IPS-15b (cell line): ENCODE data around the gene UNC93B1.

Experiments
- H3K27me3 ChIP-seq: one replicate; pipeline ENCODE4 v1.6.1; 2013; ENCODE audit warnings: low read length; ENCODE audit not compliant: control insufficient read depth, insufficient read depth
- H3K36me3 ChIP-seq: one replicate; pipeline ENCODE4 v1.6.1; 2013; ENCODE audit warnings: low read length; ENCODE audit not compliant: control insufficient read depth, insufficient read depth
- H3K4me1 ChIP-seq: one replicate; pipeline ENCODE4 v1.6.1; 2013; ENCODE audit warnings: mild to moderate bottlenecking, low read length; ENCODE audit not compliant: control insufficient read depth, insufficient read depth
- H3K4me3 ChIP-seq: one replicate; pipeline ENCODE4 v1.5.1; 2013; ENCODE audit warnings: low read depth, low read length
- H3K9ac ChIP-seq: one replicate; pipeline ENCODE4 v1.6.1; 2013; ENCODE audit warnings: low read depth, mild to moderate bottlenecking, low read length
- H3K9me3 ChIP-seq: one replicate; pipeline ENCODE4 v1.6.1; 2013; ENCODE audit warnings: mild to moderate bottlenecking, low read length; ENCODE audit not compliant: control insufficient read depth, insufficient read depth

UNC93B1 gene

GRCh38 chr11:68016161-68016903 is 12.4 kb upstream of the UNC93B1 start:
- no peaks in the 10 kb centered on the region for H3K36me3 ChIP-seq
- H3K27me3 ChIP-seq = no peaks in the 10 kb centered on the region
- no peak overlapping the region for H3K9ac ChIP-seq
- no peaks in the 10 kb centered on the region for H3K4me1 ChIP-seq
- H3K4me3 ChIP-seq = no peak overlapping the region
- no peaks in the 10 kb centered on the region for H3K9me3 ChIP-seq

DNA sequence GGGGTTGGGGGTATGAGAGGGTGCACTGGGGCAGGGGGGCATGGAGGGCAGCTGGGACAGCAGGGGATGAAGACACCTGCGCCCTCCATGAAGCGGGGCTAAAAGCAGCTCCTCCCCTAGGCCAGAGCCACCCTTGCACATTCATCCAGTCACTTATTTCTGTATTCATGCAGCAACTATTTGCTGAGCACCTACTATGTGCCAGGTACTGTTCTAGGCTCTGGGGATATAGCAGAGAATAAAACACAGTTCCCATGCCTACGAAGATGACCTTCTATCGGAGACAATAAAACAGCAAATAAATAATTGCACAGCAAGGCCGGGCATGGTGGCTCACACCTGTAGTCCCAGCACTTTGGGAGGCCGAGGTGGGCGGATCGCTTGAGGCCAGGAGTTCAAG is 11.6 kb upstream of the UNC93B1 start:
- H3K4me3 ChIP-seq = no peak overlapping the region
- no peaks in the 10 kb centered on the region for H3K27me3 ChIP-seq
- H3K4me1 ChIP-seq = no peaks in the 10 kb centered on the region
- H3K36me3 ChIP-seq = no peaks in the 10 kb centered on the region
- no peak overlapping the region for H3K9ac ChIP-seq
- no peaks in the 10 kb centered on the region for H3K9me3 ChIP-seq

- no peaks in the 10 kb centered on the region for H3K4me1 ChIP-seq
- no peaks in the 10 kb centered on the region for H3K36me3 ChIP-seq
- no peaks in the 10 kb centered on the region for H3K9me3 ChIP-seq
- H3K27me3 ChIP-seq = no peaks in the 10 kb centered on the region
- no peak overlapping the region for H3K9ac ChIP-seq
- no peak overlapping the region for H3K4me3 ChIP-seq
Measured at GRCh38 chr11:68014947-68015447, 11.1 kb upstream of the UNC93B1 start.

GRCh38 chr11:68014157-68014946 is 10.5 kb upstream of the UNC93B1 start:
- Histone ChIP-seq H3K36me3 (no peaks in the 10 kb centered on the region), H3K9ac (no peak overlapping the region), H3K4me1 (no peaks in the 10 kb centered on the region), H3K4me3 (no peak overlapping the region), H3K27me3 (no peaks in the 10 kb centered on the region), H3K9me3 (no peaks in the 10 kb centered on the region)

DNA sequence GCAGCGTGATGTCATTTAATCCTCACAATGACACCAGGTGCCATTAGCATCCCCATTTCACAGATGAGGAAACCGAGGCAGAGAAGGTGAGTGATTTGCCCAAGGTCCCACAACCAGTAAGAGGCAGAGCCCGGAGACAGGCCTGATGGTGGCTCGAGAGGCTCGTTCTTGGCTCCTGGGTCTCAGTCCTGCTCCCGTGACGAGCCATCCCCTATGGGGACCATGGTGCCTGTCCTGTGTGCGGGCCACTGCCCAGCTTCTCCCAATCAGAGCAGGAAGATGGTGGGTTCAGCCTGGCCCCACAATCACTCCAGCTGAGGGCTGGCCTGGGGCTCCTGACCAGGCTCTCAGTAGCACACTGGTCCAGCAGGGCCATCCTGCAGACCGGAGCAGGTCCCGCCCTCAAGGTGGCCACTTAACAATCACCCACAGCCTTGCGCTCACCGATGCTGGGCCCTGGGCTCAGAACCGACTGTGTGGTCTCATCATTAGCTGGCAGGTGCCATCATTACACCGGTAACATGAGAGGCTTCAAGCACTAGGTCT is 9.8 kb upstream of the UNC93B1 start:
- H3K9ac ChIP-seq = no peak overlapping the region
- H3K36me3 ChIP-seq = no peaks in the 10 kb centered on the region
- no peaks in the 10 kb centered on the region for H3K4me1 ChIP-seq
- no peak overlapping the region for H3K4me3 ChIP-seq
- no peaks in the 10 kb centered on the region for H3K27me3 ChIP-seq
- H3K9me3 ChIP-seq = no peaks in the 10 kb centered on the region

DNA sequence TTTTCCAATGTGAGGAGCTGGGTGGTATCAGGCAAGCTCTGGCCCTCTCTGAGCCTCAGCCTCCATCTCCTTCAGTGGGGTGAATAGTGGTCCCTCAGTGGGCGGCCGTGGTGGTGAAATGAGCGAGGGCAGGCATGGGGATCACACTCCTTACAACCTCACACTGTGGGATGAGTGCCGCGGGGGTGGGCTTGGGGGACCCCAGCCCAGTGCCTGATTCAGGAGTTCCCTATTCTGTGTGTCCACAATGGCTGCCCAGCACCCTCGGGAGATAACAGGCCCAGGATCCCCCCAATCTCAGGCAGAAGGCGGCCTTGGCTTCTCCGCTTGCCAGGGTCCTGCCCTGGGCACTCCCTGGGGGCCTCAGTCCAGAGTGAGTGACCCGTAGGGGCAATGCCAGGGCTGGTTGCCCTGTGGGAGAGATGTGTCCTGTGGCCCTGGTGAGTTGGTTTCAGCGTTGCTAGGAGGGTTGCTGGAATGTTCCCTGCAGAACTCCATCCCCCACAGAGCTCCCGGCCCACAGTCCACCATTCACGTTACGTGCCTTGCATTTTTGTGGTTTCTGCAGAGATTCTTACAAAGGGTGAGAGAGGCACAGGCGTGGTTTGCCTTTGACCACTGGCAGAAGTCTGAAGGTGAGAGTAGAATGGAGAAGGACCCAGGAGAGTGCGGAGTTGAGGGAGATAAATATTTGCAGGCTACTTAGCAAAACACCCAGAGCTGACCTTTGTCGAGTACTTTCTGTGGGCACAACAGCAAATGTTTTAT is 9.1 kb upstream of the UNC93B1 start:
- Histone ChIP-seq H3K36me3 (no peaks in the 10 kb centered on the region), H3K4me3 (no peak overlapping the region), H3K9me3 (no peaks in the 10 kb centered on the region), H3K27me3 (no peaks in the 10 kb centered on the region), H3K9ac (no peak overlapping the region), H3K4me1 (no peaks in the 10 kb centered on the region)

DNA sequence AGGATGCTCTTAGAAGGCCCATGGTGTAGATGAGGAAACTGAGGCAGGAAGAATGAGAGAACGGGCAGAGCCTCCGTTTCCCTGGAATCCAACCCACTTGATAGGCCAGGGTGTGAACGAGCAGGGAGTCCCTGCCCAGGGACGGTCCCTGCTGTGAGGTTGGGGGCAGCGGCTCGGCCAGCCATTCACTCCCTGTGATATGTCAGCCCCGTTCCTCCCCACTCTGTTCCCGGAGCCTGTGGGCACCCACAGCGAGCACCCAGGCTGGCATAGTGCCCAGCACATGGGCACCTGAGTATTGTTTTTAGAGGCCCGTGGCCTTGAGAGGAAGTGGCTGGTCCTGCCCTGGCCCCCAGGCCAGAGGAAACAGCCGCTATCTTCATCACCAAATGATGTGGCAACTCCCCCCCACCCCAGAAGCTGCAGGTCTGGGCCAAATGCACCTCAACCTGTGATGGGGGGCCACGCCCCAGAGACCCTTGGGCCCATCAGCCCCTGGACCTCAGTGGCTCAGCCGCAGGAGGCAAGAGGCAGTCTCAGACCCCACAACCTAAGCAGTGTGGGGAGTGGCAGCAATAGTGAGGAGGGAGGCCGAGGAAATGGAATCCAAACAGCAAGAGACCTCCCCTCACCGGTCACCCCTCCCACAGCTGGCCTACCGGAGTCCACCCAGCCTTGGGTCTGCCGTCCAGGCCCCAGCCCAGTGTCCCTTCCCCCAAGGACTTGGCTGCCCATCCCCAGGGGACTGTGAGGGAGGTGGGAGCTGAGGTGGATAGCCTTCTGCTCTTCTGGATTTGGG is 8.3 kb upstream of the UNC93B1 start:
- Histone ChIP-seq H3K4me3 (no peak overlapping the region), H3K27me3 (no peaks in the 10 kb centered on the region), H3K4me1 (no peaks in the 10 kb centered on the region), H3K9me3 (no peaks in the 10 kb centered on the region), H3K9ac (no peak overlapping the region), H3K36me3 (no peaks in the 10 kb centered on the region)

GRCh38 chr11:68011051-68011943 is 7.4 kb upstream of the UNC93B1 start:
- Histone ChIP-seq H3K4me3 (no peak overlapping the region), H3K4me1 (no peaks in the 10 kb centered on the region), H3K9ac (no peak overlapping the region), H3K36me3 (no peaks in the 10 kb centered on the region), H3K27me3 (no peaks in the 10 kb centered on the region), H3K9me3 (no peaks in the 10 kb centered on the region)

GRCh38 chr11:68010090-68011041 is 6.5 kb upstream of the UNC93B1 start, which contains the start of gene ALDH3B1:
Gene ALDH3B1, plus strand, starts transcription at chr11:68010327. Its CDS starts 4,971 bp downstream, at chr11:68015298.
- Histone ChIP-seq H3K36me3 (no peaks in the 10 kb centered on the region), H3K27me3 (no peaks in the 10 kb centered on the region), H3K9ac (no peak within 1 kb of the TSS), H3K4me1 (no peaks in the 10 kb centered on the region), H3K4me3 (no peak within 1 kb of the TSS), H3K9me3 (no peaks in the 10 kb centered on the region)
